ENCODE results near the gene LGI4. TPM values are rescaled to one million over a fixed set of nuclear protein-coding genes. Genes with fewer than 3 reads are reported as not detected.

LGI4 gene
- total RNA-seq, 4 donors from 2014 or later: 5.1 to 44.4 (median 19.7) TPM

DNA sequence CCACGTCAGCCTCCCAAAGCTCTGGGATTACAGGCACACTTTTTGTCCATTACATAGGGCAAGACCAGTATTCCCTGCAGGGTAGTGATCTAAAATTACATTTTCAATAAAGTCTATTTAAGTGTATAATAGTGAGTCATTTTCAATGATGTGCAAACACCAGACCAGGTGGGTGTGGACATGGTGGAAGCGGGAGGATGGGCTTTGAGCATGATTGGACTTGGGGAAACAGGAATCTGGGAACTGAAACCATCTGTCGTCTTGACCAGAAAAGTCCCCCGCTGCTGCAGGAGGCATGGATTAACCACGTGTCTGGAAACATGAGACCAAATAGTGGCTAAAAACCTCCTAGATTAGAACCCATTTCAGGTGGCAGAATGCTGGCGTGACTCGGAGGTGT is 14.4 kb downstream of the LGI4 start:
- Histone ChIP-seq H3K4me3 (no peak overlapping the region), H3K36me3 (no peaks in the 10 kb centered on the region), H3K27me3 (no peaks in the 10 kb centered on the region), H3K4me1 (peaks cover 0 to 7% of the 10 kb centered on the region in 2 donors), H3K27ac (peak overlapping the region; percentile 49 to 52), H3K9me3 (no peaks in the 10 kb centered on the region)
- intact Hi-C loops (cut with DNase I; ENCODE audit: low total_unique reads): no loop called here
- DNase-seq: no peak
- TF ChIP-seq, protein P1, sequence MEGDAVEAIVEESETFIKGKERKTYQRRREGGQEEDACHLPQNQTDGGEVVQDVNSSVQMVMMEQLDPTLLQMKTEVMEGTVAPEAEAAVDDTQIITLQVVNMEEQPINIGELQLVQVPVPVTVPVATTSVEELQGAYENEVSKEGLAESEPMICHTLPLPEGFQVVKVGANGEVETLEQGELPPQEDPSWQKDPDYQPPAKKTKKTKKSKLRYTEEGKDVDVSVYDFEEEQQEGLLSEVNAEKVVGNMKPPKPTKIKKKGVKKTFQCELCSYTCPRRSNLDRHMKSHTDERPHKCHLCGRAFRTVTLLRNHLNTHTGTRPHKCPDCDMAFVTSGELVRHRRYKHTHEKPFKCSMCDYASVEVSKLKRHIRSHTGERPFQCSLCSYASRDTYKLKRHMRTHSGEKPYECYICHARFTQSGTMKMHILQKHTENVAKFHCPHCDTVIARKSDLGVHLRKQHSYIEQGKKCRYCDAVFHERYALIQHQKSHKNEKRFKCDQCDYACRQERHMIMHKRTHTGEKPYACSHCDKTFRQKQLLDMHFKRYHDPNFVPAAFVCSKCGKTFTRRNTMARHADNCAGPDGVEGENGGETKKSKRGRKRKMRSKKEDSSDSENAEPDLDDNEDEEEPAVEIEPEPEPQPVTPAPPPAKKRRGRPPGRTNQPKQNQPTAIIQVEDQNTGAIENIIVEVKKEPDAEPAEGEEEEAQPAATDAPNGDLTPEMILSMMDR (IDR thresholded peaks at IDR 0.05): no peak
- TF ChIP-seq POLR2A (IDR thresholded peaks at IDR 0.05): no peak

DNA sequence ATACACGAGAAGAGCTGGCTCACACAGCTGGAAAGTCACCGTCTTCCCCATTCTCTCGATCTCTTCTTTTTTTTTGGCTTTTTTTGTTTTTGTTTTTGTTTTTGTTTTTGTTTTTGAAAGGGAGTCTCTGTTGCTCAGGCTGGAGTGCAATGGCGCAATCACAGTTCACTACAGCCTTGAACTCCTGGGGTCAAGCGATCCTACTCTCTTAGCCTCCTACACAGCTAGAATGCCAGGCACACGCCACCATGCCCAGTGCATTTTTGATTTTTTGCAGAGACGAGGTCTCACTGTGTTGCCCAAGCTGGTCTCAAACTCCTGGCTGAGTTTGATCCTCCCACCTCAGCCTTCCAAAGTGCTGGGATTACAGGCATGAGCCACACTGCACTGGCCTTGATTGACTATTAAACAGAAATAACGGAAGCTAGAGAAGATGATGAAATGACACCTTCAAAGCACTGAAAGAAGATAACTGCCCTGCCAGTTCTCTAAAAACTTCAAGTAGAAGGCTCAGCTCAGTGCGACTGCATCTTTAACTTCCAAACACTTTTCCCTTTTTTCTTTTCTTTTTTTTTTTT is 15.2 kb downstream of the LGI4 start:
- no peaks in the 10 kb centered on the region for H3K9me3 ChIP-seq
- no peak for DNase-seq
- no peak overlapping the region for H3K4me3 ChIP-seq
- intact Hi-C loops (cut with DNase I; ENCODE audit: low total_unique reads): no loop called here
- H3K4me1 ChIP-seq: peaks cover 0 to under 1% of the 10 kb centered on the region in 2 donors
- H3K27ac ChIP-seq: peak overlapping the region; percentile 13 to 27
- no peaks in the 10 kb centered on the region for H3K27me3 ChIP-seq
- H3K36me3 ChIP-seq: no peaks in the 10 kb centered on the region
- no peak for TF ChIP-seq POLR2A (IDR thresholded peaks at IDR 0.05)
- TF ChIP-seq, protein P1 (IDR thresholded peaks at IDR 0.05): no peak

DNA sequence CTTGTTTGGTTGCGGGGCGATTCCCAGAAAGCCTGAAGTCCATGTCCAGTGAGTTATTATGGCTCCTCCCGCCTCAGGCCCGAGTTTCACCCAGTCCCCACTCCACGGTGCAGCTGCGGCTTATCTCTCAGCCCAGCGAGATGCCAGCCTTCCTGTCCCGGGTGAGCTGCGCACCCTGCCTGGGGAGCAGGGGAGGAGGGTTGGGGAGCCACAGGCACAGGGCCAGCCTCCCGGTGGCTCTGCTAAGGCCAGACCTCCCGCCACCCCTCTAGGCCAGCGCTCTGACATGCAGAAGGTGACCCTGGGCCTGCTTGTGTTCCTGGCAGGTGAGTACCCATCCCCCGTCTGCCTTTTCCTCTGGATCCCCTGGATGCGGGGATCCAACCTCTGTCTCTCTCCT is 15.8 kb downstream of the LGI4 start:
- no peaks in the 10 kb centered on the region for H3K4me1 ChIP-seq
- no peaks in the 10 kb centered on the region for H3K9me3 ChIP-seq
- H3K27me3 ChIP-seq: no peaks in the 10 kb centered on the region
- no peaks in the 10 kb centered on the region for H3K36me3 ChIP-seq
- DNase-seq: no peak
- intact Hi-C loops (cut with DNase I; ENCODE audit: low total_unique reads): no loop called here
- TF ChIP-seq POLR2A (IDR thresholded peaks at IDR 0.05): no peak
- TF ChIP-seq, protein P1 (IDR thresholded peaks at IDR 0.05): no peak
- no peak overlapping the region for H3K4me3 ChIP-seq
- H3K27ac ChIP-seq: no peak overlapping the region

DNA sequence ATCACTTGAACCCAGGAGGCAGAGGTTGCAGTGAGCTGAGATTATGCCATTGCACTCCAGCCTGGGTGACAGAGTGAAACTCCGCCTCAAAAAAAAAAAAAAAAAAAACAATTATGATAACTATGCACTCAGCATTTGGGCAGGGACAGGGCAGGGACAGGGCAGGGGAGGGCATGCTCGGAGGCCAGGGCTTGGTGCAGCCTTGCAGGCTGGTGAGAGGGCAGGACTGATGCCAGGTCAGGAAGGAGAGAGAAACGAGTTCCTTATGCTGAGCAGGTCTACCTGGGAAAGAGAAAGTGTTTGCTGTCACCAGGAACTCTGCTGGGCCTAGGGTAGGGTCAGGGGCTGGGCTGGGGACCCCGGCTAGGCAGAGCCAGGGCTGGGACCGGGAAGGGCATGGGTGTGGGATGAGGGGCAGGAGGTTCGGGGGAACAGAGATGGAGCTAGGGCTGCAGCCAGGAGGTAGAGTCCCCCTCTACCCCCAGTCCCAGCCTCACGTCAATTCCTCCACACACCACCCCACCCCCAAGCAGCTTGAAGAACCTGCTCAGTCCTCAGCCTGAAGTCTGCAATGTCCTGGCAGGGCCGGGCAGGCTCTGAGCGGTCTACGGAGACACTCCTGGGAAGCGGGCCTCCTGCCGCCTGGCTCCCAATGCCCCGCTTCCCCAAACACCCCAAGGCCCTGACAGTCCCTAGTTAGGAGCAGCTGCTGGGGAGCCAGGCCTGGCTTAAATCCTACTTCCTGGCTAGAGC is 16.4 kb downstream of the LGI4 start:
- H3K4me3 ChIP-seq: no peak overlapping the region
- TF ChIP-seq POLR2A (IDR thresholded peaks at IDR 0.05): no peak
- TF ChIP-seq, protein P1 (IDR thresholded peaks at IDR 0.05): no peak
- no peaks in the 10 kb centered on the region for H3K9me3 ChIP-seq
- DNase-seq: no peak
- no peaks in the 10 kb centered on the region for H3K36me3 ChIP-seq
- H3K27ac ChIP-seq: no peak overlapping the region
- intact Hi-C loops (cut with DNase I; ENCODE audit: low total_unique reads): no loop called here
- H3K4me1 ChIP-seq: no peaks in the 10 kb centered on the region
- no peaks in the 10 kb centered on the region for H3K27me3 ChIP-seq

DNA sequence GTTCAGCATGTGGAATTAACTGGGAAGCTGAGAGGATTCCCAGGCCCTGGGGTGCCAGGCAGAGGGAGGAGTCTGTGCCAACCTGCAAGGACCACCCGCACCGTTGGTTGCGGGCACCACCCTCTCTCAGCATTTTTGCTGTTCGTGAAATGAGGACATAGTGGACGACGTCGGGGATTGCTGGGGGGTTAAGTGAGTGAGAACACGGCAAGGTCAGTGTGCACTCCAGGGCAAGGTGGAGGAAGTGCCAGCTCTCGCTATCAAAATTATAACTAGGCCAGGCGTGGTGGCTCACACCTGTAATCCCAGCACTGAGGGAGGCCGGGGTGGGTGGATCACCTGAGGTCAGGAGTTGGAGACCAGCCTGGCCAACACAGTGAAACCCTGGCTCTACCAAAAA is 17.1 kb downstream of the LGI4 start:
- H3K4me3 ChIP-seq: no peak overlapping the region
- DNase-seq: no peak
- TF ChIP-seq, protein P1 (IDR thresholded peaks at IDR 0.05): no peak
- TF ChIP-seq POLR2A (IDR thresholded peaks at IDR 0.05): no peak
- no peaks in the 10 kb centered on the region for H3K9me3 ChIP-seq
- H3K4me1 ChIP-seq: no peaks in the 10 kb centered on the region
- H3K36me3 ChIP-seq: no peaks in the 10 kb centered on the region
- no peaks in the 10 kb centered on the region for H3K27me3 ChIP-seq
- intact Hi-C loops (cut with DNase I; ENCODE audit: low total_unique reads): no loop called here
- H3K27ac ChIP-seq: no peak overlapping the region
